NCI-H446 treated with DMSO at 0.1 percent for 48 hours (cell line): ENCODE data around the gene HRH3.

Source experiments
- DNase-seq: peaks from one replicate; lab custom pipeline; 2025; lab: John Stamatoyannopoulos, UW

The HRH3 gene

GRCh38 chr20:62197801-62198200 is 22.3 kb downstream of the HRH3 start:
- no peak for DNase-seq

- DNase-seq: no peak
Measured at GRCh38 chr20:62197311-62197710, 22.8 kb downstream of the HRH3 start.

GRCh38 chr20:62196286-62196685 is 23.8 kb downstream of the HRH3 start:
- no peak for DNase-seq

GRCh38 chr20:62195736-62196135 is 24.3 kb downstream of the HRH3 start:
- no peak for DNase-seq

- DNase-seq: no peak
Measured at GRCh38 chr20:62195075-62195405, 25.0 kb downstream of the HRH3 start.

- DNase-seq: no peak
Measured at GRCh38 chr20:62193079-62194025, 26.7 kb downstream of the HRH3 start.

GRCh38 chr20:62192635-62193034 is 27.4 kb downstream of the HRH3 start:
- no peak for DNase-seq

GRCh38 chr20:62191781-62192559 is 28.1 kb downstream of the HRH3 start:
- no peak for DNase-seq

- DNase-seq: no peak
Measured at GRCh38 chr20:62190639-62191411, 29.3 kb downstream of the HRH3 start.

- no peak for DNase-seq
Measured at GRCh38 chr20:62186887-62187866, 32.9 kb downstream of the HRH3 start.

- DNase-seq: no peak
Measured at GRCh38 chr20:62186096-62186426, 34.0 kb downstream of the HRH3 start.

- no peak for DNase-seq
Measured at GRCh38 chr20:62183426-62184142, 36.5 kb downstream of the HRH3 start.

- peak; percentile 90 for DNase-seq
Measured at GRCh38 chr20:62182469-62183425, 37.3 kb downstream of the HRH3 start, which contains the start of gene MTG2. Gene MTG2 (plus strand): TSS chr20:62183028. CDS start chr20:62193421, 10,393 bp downstream.

- no peak for DNase-seq
Measured at GRCh38 chr20:62181808-62182207, 38.3 kb downstream of the HRH3 start.

GRCh38 chr20:62179162-62179504 is 40.9 kb downstream of the HRH3 start:
- no peak for DNase-seq

- peak; percentile 63 for DNase-seq
Measured at GRCh38 chr20:62178316-62179161, 41.5 kb downstream of the HRH3 start.

GRCh38 chr20:62177307-62177706 is 42.8 kb downstream of the HRH3 start:
- no peak for DNase-seq

GRCh38 chr20:62176866-62177265 is 43.2 kb downstream of the HRH3 start:
- no peak for DNase-seq

- no peak for DNase-seq
Measured at GRCh38 chr20:62175711-62176110, 44.4 kb downstream of the HRH3 start.
